Myocyte (in vitro differentiated cells): ENCODE data around the gene QSOX1. TPM values are rescaled to one million over a fixed set of nuclear protein-coding genes. Genes with fewer than 3 reads are reported as not detected.
A peak's percentile ranks its signal among the peaks of the same experiment; 100 is the strongest.
"Not testable (repeated sequence)": the region's sequence is repeated elsewhere in the genome, so short reads cannot be mapped to it uniquely, and the experiment has no call there.

Source experiments
- DNase-seq: peaks from one replicate; pipeline ENCODE4 v3.0.0-alpha.2; 2012; ENCODE audit warnings: low read depth
- polyA plus RNA-seq: library from polyadenylated mRNA; unstranded; fragments of >200 nt; gene quantifications from one replicate; pipeline ENCODE4 v1.2.1, GENCODE V29; 2012; ENCODE audit warnings: missing spikeins
- total RNA-seq: library from RNA; depleted of rRNA; stranded (reverse); fragments of >200 nt; gene quantifications from 2 replicates; pipeline ENCODE4 v1.2.3, GENCODE V29; 2014

QSOX1 gene
- total RNA-seq, result 46.5 and 68.2 TPM in 2 replicates
- 178 TPM for polyA plus RNA-seq

- DNase-seq, result peak; percentile 88
Measured at GRCh38 chr1:180154325-180155181, at the start of gene QSOX1. QSOX1 (plus strand) TSS chr1:180154869; CDS start chr1:180154908, 39 bp downstream.

GRCh38 chr1:180112091-180112490, 42.6 kb upstream of the QSOX1 start:
- DNase-seq, result no peak

- peak; percentile 38 for DNase-seq
Measured at GRCh38 chr1:180112984-180113647, 41.6 kb upstream of the QSOX1 start.

GRCh38 chr1:180114396-180114945, 40.2 kb upstream of the QSOX1 start:
- no peak for DNase-seq

- peak; percentile 12 for DNase-seq
Measured at GRCh38 chr1:180116964-180117763, 37.5 kb upstream of the QSOX1 start.

GRCh38 chr1:180117764-180118116, 36.9 kb upstream of the QSOX1 start:
- peak; percentile 76 for DNase-seq

- no peak for DNase-seq
Measured at GRCh38 chr1:180119837-180120236, 34.8 kb upstream of the QSOX1 start.

GRCh38 chr1:180123463-180123936, 31.2 kb upstream of the QSOX1 start:
- DNase-seq, result no peak

GRCh38 chr1:180130651-180131050, 24.0 kb upstream of the QSOX1 start:
- no peak for DNase-seq

- DNase-seq, result no peak
Measured at GRCh38 chr1:180131510-180131909, 23.2 kb upstream of the QSOX1 start.

GRCh38 chr1:180133193-180133592, 21.5 kb upstream of the QSOX1 start:
- no peak for DNase-seq

- not testable (repeated sequence) for DNase-seq
Measured at GRCh38 chr1:180133688-180134087, 21.0 kb upstream of the QSOX1 start.

- no peak for DNase-seq
Measured at GRCh38 chr1:180135535-180135934, 19.1 kb upstream of the QSOX1 start.

GRCh38 chr1:180136331-180136967, 18.2 kb upstream of the QSOX1 start:
- DNase-seq, result no peak

GRCh38 chr1:180136968-180137356, 17.7 kb upstream of the QSOX1 start:
- no peak for DNase-seq

GRCh38 chr1:180137776-180138175, 16.9 kb upstream of the QSOX1 start:
- DNase-seq, result no peak

- DNase-seq, result no peak
Measured at GRCh38 chr1:180141381-180141934, 13.2 kb upstream of the QSOX1 start.

GRCh38 chr1:180143359-180143758, 11.3 kb upstream of the QSOX1 start:
- no peak for DNase-seq

GRCh38 chr1:180144659-180145357, 9.9 kb upstream of the QSOX1 start:
- peak; percentile 40 for DNase-seq

GRCh38 chr1:180145446-180145845, 9.2 kb upstream of the QSOX1 start:
- DNase-seq, result no peak
